Left ventricle myocardium inferior (tissue), 1 donor: ENCODE measurements around the gene GRIK4. TPM values are rescaled to one million over a fixed set of nuclear protein-coding genes. Genes with fewer than 3 reads are reported as not detected.
"Not testable (repeated sequence)": the region's sequence is repeated elsewhere in the genome, so short reads cannot be mapped to it uniquely, and the experiment has no call there.

Experiments used
- DNase-seq: peaks from one replicate; pipeline ENCODE4 v3.0.0-alpha.2; 2020
- H3K27ac ChIP-seq: fragments of 200-600 bp; replicated peaks from 2 replicates; pipeline ENCODE4 v1.8.0; 2021
- H3K27me3 ChIP-seq: fragments of 200-600 bp; 2 replicates; pipeline ENCODE4 v1.8.0; 2021; ENCODE audit warnings: low read depth
- H3K36me3 ChIP-seq: fragments of 200-600 bp; 2 replicates; pipeline ENCODE4 v1.8.0; 2021
- H3K4me1 ChIP-seq: fragments of 200-600 bp; 2 replicates; pipeline ENCODE4 v1.8.0; 2021
- H3K4me3 ChIP-seq: fragments of 200-600 bp; 2 replicates; pipeline ENCODE4 v1.8.0; 2021; ENCODE audit warnings: mild to moderate bottlenecking, moderate library complexity
- H3K9me3 ChIP-seq: fragments of 200-600 bp; replicated peaks from 2 replicates; pipeline ENCODE4 v1.8.0; 2021
- CTCF ChIP-seq: fragments of 200-600 bp; IDR thresholded peaks from 2 replicates; pipeline ENCODE4 v1.8.0; 2021; ENCODE audit warnings: antibody characterized with exemption, mild to moderate bottlenecking, borderline replicate concordance
- intact Hi-C: fragments of 100-400 bp; cut with micrococcal nuclease; formaldehyde crosslinking; loops from one replicate; pipeline ENCODE4 v1.11.0; 2022
- total RNA-seq: library from RNA; stranded (reverse); fragmentation: NEBNext Ultra II Directional; extraction: Animal tissue kit (Norgen Biotek cat#: 25700); gene quantifications from one replicate; pipeline ENCODE4 v1.2.1, GENCODE V29; 2021
- donor health status: DM: no; HTN: yes; CAD: no; lungs with severe emphysema.

The GRIK4 gene
- total RNA-seq, 1 donor from 2014 or later, result 0.16 TPM

GRCh38 chr11:120786206-120786735, 274.7 kb downstream of the GRIK4 start:
- TF ChIP-seq CTCF, result no peak
- no peak overlapping the region for H3K27ac ChIP-seq
- H3K4me1 ChIP-seq, result no peaks in the 10 kb centered on the region
- peaks cover 89% of the 10 kb centered on the region for H3K27me3 ChIP-seq
- H3K36me3 ChIP-seq, result no peaks in the 10 kb centered on the region
- H3K4me3 ChIP-seq, result no peak overlapping the region
- DNase-seq, result no peak
- intact Hi-C loops, result no loop called here
- no peaks in the 10 kb centered on the region for H3K9me3 ChIP-seq

DNA sequence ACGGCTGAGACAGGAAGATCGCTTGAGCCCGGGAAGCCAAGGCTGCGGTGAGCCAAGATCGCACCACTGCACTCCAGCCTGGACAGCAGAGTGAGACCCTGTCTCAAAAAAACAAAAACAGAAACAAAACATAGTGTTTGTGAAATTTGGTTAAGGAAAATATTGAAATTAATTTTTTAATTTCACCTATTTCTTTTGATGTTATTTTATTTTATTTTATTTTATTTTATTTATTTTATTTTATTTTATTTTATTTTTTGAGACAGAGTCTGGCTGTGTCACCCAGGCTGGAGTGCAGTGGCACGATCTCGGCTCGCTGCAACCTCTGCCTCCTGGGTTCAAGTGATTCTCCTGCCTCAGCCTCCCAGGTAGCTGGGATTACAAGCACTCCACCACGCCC, 275.7 kb downstream of the GRIK4 start:
- H3K9me3 ChIP-seq, H3K36me3 ChIP-seq, intact Hi-C loops, H3K4me1 ChIP-seq, DNase-seq, H3K4me3 ChIP-seq, H3K27ac ChIP-seq: not testable (repeated sequence)
- peaks cover 99% of the 10 kb centered on the region for H3K27me3 ChIP-seq

DNA sequence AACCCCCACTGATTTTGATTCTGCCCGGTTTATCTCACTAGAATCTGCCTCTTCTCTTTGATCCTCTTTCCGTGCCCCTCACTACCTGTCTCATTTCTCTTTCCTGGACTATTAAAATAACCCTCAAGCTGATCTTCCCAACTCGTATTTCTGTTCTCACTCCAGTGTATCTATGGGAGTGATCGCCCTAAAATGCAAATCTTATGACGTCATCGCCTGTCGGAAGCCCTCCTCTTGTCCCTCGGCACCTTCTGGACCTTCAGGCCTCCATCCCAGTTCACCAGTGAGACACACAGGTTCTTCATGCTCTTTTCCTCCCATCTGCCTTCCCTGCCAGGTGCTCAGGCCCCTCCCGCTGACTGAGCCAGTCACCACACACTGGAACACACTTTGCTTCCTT, 277.8 kb downstream of the GRIK4 start:
- Histone ChIP-seq H3K27me3 (peaks cover 100% of the 10 kb centered on the region), H3K4me3 (no peak overlapping the region), H3K27ac (no peak overlapping the region), H3K9me3 (peaks cover 8% of the 10 kb centered on the region), H3K4me1 (no peaks in the 10 kb centered on the region), H3K36me3 (no peaks in the 10 kb centered on the region)
- no peak for DNase-seq
- TF ChIP-seq CTCF, result no peak
- intact Hi-C loops, result no loop called here

GRCh38 chr11:120792306-120792705, 280.8 kb downstream of the GRIK4 start:
- Histone ChIP-seq H3K4me3 (no peak overlapping the region), H3K9me3 (peaks cover 8% of the 10 kb centered on the region), H3K36me3 (no peaks in the 10 kb centered on the region), H3K27me3 (peaks cover 100% of the 10 kb centered on the region), H3K27ac (no peak overlapping the region), H3K4me1 (no peaks in the 10 kb centered on the region)
- intact Hi-C loops, result no loop called here
- no peak for DNase-seq
- TF ChIP-seq CTCF, result no peak

DNA sequence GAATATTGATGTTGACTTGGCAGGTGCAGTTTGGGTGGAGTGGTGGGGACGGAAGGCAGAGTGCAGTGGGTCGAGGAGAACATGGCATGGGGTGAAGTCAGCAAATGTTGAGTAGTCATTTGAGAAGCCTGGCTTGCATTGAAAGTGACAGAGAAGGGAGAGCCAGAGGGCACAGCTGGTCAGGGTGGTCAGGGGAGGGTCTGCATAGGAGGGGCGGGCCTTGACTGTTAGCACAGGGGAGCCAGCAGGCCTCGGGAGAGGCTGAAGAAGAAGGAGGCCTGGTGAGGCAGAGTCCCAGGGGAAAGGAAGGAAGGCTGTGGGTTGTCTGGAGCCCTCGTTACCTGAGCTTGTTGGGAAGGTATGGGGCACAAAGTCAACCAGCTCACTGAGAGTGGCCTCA, 281.6 kb downstream of the GRIK4 start:
- intact Hi-C loops, result no loop called here
- TF ChIP-seq CTCF, result no peak
- peaks cover 100% of the 10 kb centered on the region for H3K27me3 ChIP-seq
- H3K36me3 ChIP-seq, result no peaks in the 10 kb centered on the region
- H3K4me1 ChIP-seq, result no peaks in the 10 kb centered on the region
- no peak for DNase-seq
- H3K27ac ChIP-seq, result no peak overlapping the region
- H3K9me3 ChIP-seq, result peaks cover 8% of the 10 kb centered on the region
- H3K4me3 ChIP-seq, result no peak overlapping the region

DNA sequence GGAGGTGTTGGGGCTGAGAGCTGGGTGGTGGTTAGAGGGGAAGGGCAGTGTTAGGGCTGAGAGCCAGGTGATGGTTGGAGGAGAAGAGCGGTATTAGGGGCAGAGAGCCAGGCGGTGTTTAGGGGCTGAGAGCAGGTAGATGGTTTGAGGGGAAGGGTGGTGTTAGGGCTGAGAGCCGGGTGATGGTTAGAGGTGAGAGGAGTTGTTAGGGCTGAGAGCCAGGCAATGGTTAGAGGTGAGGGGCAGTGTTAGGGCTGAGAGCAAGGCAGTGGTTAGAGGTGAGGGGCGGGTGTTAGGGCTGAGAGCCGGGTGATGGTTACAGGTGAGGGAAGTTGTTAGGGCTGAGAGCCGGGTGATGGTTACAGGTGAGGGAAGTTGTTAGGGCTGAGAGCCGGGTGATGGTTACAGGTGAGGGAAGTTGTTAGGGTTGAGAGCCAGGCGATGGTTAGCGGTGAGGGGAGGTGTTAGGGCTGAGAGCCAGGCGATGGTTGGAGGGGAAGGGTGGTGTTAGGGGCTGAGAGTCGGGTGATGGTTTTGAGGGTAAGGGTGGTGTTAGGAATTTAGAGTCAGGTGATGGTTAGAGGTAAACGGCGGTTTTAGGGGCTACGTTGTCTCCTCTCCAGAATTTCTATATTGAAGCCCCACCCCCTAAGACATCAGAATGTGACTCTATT, 282.4 kb downstream of the GRIK4 start:
- Histone ChIP-seq H3K27me3 (peaks cover 98% of the 10 kb centered on the region), H3K4me3 (no peak overlapping the region), H3K9me3 (peaks cover 8% of the 10 kb centered on the region), H3K27ac (no peak overlapping the region), H3K4me1 (no peaks in the 10 kb centered on the region), H3K36me3 (no peaks in the 10 kb centered on the region)
- intact Hi-C loops, result no loop called here
- DNase-seq, result no peak
- TF ChIP-seq CTCF, result no peak
